Stimulated activated CD8-positive, alpha-beta memory T cell treated with anti-CD3 and anti-CD28 coated beads, Interleukin-7, amount 100 ng/mL, for 1 hour (primary cell): ENCODE data around the gene KRT79.
"Not testable (repeated sequence)": the region's sequence is repeated elsewhere in the genome, so short reads cannot be mapped to it uniquely, and the experiment has no call there.

Experiments used
- DNase-seq, 2 donors: peaks; one replicate each; pipeline ENCODE4 v3.0.0-alpha.2; 2020; ENCODE audit warnings: low read depth in 2 of 2

The KRT79 gene

DNA sequence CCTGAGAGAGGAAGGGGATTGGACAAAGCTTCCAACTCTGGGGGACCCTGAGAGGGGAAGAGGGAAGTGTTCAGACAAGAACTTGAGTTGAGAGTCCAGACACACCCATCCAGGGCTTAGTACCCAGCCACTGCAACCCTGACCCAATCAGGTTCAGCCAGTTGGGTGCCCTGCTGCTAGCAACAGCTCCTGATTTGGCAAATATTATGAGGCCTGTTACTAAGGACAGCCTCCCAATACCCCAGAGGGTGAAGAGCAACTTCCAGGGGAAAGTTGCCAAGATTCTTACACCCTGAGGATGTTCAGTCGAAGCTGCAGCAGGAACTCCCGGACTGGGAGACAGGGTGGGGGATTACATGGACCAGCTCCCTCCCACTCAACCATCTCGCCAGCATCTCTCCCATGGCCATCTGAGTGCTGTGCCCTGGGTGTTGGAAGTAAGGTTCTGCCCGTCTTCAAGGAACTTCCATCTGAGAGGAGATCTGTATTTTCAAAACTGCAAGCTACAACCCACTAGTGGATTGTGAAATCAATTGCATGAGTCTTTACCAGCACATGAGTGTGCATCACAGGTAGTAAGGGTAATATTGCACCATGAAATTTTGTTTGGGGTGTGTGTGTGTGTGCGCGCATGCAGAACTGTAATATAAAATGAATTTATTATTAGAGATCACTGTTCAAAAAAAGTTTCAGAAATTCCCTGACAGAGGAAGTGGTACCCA lies 26.2 kb upstream of the KRT79 start:
- no peak for DNase-seq

DNA sequence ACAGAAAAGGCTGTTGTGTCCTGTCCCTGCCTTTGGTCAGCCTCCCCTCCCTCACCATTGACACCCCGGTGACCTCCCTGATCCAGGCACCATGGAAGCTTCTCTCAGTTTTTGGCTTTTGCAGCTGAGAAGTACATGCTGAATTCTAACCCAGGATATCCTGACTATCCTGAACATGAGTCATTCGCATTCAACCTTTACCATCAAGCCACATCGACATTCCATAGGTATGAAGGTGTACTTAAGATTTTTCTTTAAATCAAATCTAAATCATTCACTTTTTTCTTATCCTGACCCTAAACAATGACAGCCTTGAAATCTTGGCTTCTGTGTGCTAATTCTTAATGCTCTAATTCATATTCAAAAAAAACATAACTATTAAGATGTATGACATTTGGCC lies 23.4 kb upstream of the KRT79 start:
- DNase-seq, result no peak

DNA sequence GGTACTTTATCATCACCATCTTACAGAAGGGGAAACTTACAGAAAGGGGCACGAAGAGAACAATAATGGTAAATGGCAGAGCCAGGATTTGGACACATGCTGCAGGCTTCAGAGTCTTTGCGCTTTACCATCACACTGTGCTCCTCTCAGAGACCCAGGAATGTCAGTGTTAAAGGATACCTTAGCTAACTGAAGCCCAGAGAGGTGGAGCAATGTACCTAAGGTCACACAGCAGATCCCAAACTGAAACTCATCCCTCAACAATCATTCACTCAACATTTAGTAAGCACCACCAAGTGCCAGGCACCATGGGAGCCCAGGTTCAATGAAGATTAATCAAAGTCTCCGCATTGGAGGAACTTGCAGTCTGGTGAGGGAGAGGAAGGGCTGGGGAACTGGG lies 22.7 kb upstream of the KRT79 start:
- no peak for DNase-seq

DNA sequence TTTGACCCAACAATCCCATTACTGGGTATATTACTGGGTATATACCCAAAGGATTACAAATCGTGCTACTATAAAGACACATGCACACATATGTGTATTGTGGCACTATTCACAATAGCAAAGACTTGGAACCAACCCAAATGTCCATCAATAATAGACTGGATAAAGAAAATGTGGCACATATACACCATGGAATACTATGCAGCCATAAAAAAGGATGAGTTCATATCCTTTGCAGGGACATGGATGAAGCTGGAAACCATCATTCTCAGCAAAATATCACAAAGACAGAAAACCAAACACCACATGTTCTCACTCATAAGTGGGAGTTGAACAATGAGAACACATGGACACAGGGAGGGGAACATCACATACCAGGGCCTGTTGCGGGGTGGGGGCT lies 22.0 kb upstream of the KRT79 start:
- not testable (repeated sequence) for DNase-seq

DNA sequence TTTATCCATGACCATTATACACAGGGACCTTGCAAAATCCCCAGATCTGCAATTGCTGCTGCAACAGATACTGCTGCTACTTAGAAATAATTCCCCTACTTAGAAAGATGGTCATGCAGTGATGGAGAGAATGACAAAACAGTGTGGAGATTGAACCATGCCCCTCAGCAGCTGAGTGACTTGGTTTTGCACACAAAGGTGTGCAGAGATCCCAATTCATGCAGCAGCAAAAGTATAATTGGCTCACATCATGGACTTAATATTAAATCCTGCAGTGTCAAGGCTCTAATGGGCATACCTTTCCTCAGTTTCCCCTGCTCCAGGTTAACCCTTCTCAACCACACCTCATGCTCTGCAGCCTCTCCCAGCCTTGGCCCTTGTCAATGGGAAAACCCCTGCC lies 17.7 kb upstream of the KRT79 start:
- DNase-seq, result no peak

DNA sequence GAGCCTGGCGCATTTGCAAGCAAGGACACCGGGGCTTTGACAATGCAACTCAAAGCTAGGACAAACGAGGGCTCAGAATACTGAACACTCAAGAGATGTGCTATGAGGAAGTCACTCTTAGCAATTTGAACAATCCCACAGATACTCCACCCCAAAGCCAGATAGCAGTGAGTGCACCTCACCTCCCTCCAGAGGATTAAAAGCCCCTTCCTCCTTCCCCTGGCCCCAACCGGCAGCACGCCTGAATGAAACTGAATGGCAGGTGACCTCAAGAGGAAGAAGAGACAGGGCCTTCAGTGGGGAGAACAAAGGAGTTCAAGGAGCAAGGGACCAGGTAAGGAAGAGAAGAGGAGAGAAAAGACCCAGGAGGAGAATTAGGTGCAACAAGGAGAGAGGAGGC lies 16.6 kb upstream of the KRT79 start:
- DNase-seq, result no peak

DNA sequence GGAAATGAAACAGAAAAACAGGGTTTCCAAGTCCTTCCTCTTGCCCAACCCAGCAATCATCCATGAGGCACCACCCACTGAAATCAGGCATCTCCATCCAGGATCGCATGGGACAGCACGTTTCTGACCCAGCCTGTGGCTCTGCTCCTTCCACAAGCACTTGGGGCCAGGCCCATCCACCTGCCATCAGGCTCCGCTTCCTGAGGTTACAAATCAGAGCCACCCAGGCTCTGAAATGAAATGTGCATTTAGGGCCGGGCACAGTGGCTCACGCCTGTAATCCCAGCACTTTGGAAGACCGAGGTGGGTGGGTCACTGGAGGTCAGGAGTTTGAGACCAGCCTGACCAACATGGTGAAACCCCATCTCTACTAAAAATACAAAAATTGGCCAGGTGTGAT lies 15.4 kb upstream of the KRT79 start:
- DNase-seq, result no peak

DNA sequence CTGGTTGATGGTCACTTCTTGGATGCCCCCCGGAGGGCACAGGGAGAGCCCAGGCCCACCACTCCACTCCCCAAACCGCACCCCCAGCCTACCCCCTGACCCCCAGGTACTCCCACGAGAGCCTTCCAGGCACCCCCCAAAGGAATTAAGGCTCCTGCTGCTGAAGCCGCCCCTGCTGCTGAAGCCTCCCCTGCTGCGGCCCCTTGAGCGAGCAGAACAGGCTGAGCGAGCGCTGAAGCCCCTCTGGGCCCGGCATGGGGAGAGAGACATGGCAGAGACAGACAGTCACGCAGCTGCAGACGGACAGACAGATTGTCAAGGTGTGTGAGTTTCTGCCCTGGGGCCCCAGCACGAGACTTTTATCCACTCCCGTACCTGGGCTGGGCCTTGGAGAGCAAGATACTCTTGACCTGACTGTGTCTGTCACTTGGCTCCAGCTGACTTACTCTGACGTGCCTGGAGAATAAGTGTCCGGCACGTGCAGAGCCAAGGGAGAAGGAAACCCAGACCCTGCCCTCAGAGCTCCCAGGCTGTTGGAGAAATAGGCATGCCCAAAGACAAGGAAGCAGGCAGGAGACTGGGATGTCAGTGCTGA lies 14.6 kb upstream of the KRT79 start, which contains the start of gene KRT78:
Gene KRT78 (minus strand): TSS at position 334 of the 595 bp plus-strand sequence. CDS start 64 bp downstream, at position 270.
- no peak for DNase-seq

DNA sequence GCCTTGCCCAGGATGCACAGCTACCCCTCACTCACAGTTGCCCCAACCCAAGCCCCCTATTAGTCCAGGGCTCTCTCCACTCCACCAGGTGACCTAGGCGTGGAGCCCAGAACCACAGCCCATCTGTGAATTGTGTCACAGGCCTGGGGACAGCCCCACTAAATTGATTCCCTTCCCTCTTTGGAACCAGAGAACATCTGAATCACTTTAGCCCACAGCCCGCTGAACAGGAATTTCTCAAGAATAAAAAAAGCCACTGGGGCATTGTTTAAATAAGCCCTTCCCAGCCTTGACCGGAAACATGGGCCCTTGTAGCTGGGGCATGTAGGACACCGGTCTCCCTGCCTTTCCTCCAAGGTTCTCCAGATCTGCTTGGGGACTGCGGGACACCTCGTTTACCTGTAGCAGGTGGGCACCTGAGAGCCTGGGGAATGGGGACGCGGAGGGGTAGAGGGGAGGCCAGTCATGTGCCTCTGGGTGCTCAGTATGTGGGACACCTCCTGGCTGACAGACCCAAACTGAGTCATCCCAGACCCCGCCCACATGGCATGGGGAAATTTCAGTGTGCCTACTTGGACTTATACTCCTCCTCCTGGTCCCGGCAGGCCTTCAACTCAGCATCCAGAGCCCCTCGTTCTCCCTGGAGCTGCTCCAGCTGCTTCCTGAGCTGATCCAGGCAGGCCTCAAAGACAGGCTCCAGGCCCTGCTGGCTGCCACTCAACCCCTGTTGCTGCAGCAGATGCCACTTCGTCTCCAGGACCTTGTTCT lies 13.4 kb upstream of the KRT79 start:
- no peak for DNase-seq

DNA sequence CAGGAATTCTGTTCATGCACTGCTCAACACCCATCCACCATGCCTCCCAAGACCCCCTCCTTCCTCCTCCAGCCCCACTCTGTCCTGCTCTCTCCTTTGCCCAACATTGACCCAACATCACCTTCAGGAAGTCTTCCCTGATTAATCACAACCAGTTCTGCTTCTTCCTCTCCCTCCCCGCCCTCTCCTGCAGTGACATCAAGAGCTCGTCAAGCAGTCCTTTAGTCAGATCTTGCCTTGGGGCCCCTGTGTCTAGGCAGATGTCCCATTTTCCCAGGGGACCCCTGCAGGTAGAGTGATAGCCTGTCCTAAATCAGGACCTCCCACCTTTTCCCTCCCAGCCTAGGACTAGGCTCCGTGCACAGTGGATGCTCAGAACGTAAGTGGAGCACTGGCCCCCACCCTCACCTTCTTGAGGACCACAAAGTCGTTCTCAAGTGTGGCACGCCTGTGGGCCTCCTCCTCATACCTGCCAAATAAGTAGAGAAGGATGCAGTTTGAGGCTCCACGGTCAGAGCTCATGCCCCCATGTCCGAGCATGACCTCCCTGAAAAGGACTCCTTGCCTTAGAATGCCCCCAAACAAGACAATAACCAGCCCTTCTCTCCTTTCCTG lies 12.4 kb upstream of the KRT79 start:
- DNase-seq, result no peak

DNA sequence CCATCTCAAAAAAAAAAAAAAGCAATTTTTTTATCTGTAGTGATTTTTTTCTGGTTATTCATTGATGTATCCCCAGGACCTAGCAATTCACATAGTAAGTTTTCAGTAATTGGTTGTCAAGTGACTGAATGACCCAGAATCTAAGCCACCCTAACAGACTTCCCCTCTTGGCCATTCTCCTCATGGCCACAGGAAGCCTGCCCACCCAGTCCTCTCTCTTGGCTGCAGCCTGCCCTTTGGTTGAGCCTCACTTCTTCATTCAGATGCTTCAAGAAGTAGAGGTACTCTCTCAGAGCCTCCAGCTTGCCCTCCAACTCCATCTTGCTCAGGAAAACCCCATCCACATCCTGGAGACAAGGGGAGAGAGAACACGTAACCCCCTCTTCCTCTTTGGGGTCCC lies 11.8 kb upstream of the KRT79 start:
- DNase-seq, result no peak

DNA sequence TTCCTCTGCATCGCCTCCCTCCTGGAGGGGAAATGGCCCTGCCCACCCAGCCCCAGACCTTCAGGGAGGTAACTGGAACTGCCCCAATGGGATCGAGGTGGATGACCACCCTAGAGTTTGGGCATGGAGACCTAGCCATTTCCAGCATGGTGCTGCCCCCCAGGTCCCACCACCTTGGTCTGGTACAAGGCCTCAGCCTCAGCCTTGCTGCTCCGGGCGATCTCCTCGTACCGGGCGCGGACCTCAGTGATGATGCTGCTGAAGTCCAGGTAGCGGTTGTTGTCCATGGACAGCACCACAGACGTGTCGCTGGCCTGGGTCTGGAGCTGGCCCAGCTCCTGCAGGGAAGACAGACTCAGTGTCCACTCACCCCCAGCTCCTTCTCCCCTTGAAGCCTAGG lies 10.3 kb upstream of the KRT79 start:
- no peak for DNase-seq

DNA sequence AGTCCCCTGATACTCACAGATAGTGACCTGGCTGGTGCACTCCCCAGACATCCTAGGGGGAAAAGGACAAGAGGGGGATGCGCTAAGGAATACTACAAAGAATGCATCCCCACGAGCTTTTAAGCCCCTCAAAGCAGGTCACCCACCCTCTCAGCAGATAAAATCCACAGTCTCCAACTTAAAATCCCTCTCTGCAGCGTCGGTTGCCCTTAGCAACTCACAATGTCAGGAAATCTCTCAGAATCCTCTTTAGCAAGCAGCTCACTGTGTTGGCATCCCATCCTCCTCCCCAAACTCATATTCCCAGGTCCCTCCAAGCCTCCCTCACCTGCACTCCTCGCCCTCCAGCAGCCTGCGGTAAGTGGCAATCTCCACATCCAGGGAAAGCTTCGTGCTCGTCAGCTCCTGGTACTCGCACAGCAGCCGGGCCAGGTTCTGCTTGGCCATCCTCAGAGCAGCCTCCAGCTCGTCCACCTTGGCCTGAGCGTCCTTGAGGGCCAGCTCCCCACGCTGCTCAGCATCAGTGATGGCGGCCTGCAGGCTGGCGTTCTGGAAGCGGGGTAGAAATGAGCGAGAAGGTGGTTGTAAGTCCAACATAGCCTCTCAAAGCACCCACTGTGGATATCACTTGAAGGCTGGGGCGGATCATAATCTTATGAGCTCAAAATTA lies 5.5 kb upstream of the KRT79 start:
- no peak for DNase-seq

DNA sequence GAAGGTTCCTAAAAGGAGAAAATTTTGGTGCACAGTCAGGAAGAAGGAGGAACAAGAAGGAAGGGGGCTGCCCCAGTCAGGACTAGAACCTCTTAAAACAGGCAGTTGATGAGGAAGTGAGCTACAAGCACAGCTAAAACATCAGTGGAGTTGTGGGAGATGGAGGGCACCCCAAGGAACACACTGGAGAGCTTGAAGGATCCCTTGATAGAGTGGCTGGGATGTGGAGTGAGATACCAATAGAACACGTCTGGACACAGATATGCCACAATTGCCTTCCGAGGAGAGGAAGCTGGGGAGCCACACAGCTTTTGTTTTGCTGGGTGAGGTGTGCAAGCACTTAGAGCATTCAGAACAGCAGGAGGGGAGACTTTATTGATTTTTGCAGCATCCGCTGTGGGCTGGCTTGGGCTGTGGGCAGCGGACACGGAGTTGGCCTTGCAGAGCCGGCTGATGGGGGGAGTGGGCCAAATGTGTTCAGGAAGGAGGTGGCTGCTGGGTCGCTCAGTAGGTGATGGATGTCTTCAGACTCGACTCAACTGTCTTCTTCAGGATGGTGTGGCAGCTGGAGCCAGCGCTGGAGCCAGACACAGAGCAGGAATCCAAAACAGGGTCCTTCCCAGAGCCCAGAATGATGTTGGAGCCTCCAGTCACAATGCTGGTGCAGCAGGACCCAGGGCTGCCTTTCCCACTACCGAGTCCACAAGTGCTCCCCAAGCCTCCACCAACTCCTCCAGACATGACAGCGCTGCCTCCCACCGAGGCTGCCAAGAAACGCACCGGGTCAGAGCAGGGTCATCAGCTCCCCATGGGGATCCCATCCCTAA lies 4.7 kb upstream of the KRT79 start:
- DNase-seq, result no peak

DNA sequence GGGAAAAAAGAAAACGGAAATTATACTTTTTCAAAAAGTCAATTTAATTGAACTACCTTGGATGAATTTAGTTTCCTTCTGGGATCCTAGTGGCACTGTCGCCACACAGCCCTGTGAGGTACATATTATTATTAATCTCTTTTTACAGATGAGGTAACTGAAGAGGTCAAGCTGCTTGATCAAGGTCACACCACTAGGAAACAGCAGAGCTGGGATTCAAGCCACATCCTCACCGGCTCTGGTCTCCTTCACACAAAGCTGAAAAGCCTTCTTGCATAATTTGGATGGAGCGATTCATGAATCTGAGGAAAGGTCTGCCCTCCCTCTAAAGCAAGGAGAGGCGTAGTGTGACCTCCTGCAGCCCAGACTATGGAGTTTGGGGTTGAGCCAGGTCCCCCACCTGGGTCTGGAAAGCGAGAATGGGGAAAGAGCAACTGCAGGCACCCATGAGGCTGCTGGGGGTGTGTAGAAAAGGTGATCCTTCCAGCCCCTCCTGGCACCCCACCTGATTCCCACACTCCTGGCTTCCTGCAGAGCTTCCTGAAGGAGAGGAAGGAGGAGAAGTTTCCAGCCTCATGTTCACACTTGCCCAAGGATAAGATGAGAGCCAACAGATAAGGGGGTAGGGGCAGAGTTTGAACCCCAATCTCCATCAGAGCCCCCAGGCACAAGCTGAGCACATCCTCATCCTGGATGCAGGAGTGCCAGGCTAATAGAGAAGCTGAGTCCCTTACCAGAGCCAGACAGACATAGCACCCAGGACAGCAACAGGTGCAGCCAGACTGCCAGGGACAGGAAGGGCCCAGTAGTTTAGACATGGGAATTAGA lies 3.9 kb upstream of the KRT79 start:
- no peak for DNase-seq

DNA sequence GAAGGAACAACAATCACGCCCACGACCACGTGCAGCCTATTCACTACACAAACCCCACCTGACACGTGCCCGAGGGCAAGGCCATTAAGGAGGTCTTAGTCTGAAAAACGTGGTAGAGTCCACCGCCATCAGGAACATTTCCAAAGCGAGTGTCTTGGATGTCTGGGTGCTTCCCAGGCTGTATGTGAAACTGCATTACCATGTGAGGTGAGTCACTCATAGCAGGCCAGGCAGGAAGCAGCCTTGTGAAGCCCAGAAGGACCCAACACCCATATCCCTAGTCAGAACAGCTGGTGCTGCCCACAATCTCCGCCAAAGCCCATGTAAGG lies 3.3 kb upstream of the KRT79 start:
- DNase-seq, result no peak

DNA sequence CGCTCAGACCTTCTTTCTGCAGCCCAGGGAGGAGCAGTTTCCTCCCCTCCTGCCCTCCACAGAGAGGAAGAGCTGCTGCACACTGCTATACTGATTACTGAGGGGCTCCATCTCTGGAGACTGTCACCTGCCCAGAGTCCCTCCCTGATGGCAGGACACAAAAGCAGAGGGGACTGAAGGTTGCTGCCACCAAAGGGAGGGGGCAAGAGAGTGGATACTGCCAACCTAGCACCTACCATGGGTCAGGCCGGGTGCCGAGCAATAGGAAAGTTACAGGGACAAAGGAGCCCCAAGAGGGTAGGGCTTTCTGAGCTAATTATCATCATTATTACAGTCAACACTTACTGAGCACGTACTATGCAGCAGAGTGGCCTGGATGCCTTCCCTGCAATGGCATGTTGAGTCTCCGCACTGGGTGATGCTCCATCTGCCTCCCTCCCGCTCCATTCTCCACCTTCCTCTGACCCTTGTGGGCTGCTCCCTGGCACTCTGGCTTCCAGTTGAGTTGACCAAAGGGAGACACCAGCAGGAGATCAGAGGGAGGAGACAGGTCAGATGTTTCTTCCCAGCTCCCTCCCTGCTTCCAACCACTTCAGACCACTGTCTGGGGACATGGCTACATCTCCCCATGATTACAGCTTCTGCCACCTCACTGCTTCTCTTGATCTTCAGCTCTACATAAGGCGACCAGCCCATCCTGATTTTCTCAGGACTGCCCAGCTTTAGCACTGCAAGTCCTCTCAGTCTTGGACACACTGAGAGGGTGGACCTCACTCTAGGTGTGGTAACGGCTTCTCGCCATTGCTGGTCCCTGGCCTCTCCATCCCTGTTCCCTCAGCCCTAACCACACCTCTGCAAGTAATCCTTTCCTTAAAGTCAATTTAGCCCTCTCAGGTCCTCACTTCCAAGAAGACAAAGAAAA lies 2.6 kb upstream of the KRT79 start:
- no peak for DNase-seq

DNA sequence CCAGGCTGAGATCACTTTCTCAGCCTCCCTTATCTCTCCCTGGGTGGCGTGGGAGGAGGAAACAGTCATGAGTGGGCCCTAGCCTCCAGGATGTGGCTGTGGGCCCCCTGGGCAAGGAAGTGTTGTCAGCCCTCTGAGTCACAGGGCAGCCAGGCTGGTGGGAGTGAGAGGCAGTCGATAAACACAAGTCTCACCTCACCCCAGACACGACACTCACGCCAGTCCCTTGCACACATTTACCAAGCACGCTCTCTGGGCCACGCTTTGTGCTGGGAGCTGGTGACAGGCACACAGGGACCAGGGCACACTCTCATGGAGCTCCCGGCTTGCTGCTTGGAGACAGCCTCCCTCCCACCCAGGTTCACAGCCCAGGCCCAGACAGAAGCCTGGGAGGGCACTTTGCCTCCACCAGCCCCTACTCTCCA lies 1.9 kb upstream of the KRT79 start:
- peak; percentile 26 to 30 for DNase-seq
